ENCODE measurements around the gene C1QTNF2.

DNA sequence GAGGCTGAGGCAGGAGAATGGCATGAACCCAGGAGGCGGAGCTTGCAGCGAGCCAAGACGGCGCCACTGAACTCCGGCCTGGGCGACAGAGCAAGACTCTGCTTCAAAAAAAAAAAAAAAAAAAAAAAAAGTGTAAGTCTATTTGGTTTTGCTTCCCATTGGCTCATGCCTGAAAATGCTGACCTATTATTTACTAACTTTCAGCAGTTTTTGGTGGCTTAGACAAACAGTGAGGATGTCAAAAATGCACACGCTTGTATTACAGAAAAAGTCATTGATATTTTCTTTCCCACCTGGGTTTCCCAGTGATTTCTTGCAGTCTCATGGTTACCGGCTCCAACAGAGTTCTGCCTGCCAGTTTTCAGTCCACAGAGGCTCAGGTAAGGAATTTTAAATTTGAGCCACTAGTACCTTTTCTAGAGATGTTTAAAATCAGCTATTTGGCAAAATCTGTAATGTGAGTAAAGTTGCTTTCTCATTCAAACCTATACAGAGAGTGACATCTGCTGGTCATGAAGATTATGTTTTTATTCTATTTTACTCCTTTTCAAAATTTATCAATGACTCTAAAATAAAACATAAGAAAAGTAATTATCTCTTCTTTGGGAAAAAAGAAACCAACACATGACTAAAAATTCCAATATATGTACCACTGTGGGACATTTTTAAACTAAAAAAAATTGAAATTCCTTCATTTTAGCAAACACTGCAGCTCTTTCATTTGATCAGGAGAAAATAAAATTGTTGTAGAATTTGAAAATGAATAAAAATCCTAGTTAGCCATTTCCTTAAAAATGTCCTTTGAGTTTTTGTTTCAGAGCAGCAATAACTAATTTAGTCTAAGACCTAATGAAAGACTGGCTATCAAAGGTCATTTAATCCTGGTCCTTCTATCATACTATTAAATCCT, 20.6 kb upstream of the C1QTNF2 start:
- no peak for TF ChIP-seq POLR2A (IDR thresholded peaks at IDR 0.05; ENCODE audit: low read depth, low read length)
- TF ChIP-seq, protein P1, sequence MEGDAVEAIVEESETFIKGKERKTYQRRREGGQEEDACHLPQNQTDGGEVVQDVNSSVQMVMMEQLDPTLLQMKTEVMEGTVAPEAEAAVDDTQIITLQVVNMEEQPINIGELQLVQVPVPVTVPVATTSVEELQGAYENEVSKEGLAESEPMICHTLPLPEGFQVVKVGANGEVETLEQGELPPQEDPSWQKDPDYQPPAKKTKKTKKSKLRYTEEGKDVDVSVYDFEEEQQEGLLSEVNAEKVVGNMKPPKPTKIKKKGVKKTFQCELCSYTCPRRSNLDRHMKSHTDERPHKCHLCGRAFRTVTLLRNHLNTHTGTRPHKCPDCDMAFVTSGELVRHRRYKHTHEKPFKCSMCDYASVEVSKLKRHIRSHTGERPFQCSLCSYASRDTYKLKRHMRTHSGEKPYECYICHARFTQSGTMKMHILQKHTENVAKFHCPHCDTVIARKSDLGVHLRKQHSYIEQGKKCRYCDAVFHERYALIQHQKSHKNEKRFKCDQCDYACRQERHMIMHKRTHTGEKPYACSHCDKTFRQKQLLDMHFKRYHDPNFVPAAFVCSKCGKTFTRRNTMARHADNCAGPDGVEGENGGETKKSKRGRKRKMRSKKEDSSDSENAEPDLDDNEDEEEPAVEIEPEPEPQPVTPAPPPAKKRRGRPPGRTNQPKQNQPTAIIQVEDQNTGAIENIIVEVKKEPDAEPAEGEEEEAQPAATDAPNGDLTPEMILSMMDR (conservative IDR thresholded peaks at IDR 0.05; ENCODE audit: low read depth, low read length) = peak; percentile 59
- TF ChIP-seq, protein P2, sequence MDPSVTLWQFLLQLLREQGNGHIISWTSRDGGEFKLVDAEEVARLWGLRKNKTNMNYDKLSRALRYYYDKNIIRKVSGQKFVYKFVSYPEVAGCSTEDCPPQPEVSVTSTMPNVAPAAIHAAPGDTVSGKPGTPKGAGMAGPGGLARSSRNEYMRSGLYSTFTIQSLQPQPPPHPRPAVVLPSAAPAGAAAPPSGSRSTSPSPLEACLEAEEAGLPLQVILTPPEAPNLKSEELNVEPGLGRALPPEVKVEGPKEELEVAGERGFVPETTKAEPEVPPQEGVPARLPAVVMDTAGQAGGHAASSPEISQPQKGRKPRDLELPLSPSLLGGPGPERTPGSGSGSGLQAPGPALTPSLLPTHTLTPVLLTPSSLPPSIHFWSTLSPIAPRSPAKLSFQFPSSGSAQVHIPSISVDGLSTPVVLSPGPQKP (IDR thresholded peaks at IDR 0.05; ENCODE audit: borderline replicate concordance, low read depth, low read length) = no peak
- TF ChIP-seq SMC3 (IDR thresholded peaks at IDR 0.05; ENCODE audit: low read depth, low read length) = peak; percentile 73
- TF ChIP-seq RAD21 (IDR thresholded peaks at IDR 0.05; ENCODE audit: low read length) = peak; percentile 69
- no peak for TF ChIP-seq MAZ (IDR thresholded peaks at IDR 0.05; ENCODE audit: borderline replicate concordance, low read depth, low read length)
